Measurements from ENCODE around the gene PRICKLE2.

PRICKLE2 gene

GRCh38 chr3:64125561-64125960 is 99.7 kb downstream of the PRICKLE2 start:
- no peak for DNase-seq

GRCh38 chr3:64123931-64124330 is 101.3 kb downstream of the PRICKLE2 start:
- no peak for DNase-seq

GRCh38 chr3:64122476-64122875 is 102.8 kb downstream of the PRICKLE2 start:
- DNase-seq, result no peak

- DNase-seq, result no peak
Measured at GRCh38 chr3:64121750-64122311, 103.4 kb downstream of the PRICKLE2 start.

- no peak for DNase-seq
Measured at GRCh38 chr3:64120876-64121275, 104.4 kb downstream of the PRICKLE2 start.

GRCh38 chr3:64117483-64117882 is 107.8 kb downstream of the PRICKLE2 start:
- no peak for DNase-seq

GRCh38 chr3:64114651-64115050 is 110.6 kb downstream of the PRICKLE2 start:
- no peak for DNase-seq

GRCh38 chr3:64111872-64112271 is 113.4 kb downstream of the PRICKLE2 start:
- DNase-seq, result no peak

GRCh38 chr3:64111083-64111482 is 114.2 kb downstream of the PRICKLE2 start:
- DNase-seq, result no peak

- no peak for DNase-seq
Measured at GRCh38 chr3:64110071-64110470, 115.2 kb downstream of the PRICKLE2 start.

GRCh38 chr3:64109438-64109837 is 115.8 kb downstream of the PRICKLE2 start:
- no peak for DNase-seq

- no peak for DNase-seq
Measured at GRCh38 chr3:64108784-64109317, 116.4 kb downstream of the PRICKLE2 start.

GRCh38 chr3:64108231-64108630 is 117.0 kb downstream of the PRICKLE2 start:
- no peak for DNase-seq

- DNase-seq, result no peak
Measured at GRCh38 chr3:64107190-64107589, 118.1 kb downstream of the PRICKLE2 start.

GRCh38 chr3:64105816-64106215 is 119.5 kb downstream of the PRICKLE2 start:
- no peak for DNase-seq

- no peak for DNase-seq
Measured at GRCh38 chr3:64104691-64105111, 120.6 kb downstream of the PRICKLE2 start.

- DNase-seq, result no peak
Measured at GRCh38 chr3:64104006-64104405, 121.3 kb downstream of the PRICKLE2 start.

GRCh38 chr3:64103131-64103530 is 122.1 kb downstream of the PRICKLE2 start:
- DNase-seq, result no peak

- DNase-seq, result no peak
Measured at GRCh38 chr3:64102147-64102546, 123.1 kb downstream of the PRICKLE2 start.

GRCh38 chr3:64099316-64099715 is 126.0 kb downstream of the PRICKLE2 start:
- no peak for DNase-seq

- DNase-seq, result no peak
Measured at GRCh38 chr3:64098670-64099069, 126.6 kb downstream of the PRICKLE2 start.

- no peak for DNase-seq
Measured at GRCh38 chr3:64097920-64098319, 127.3 kb downstream of the PRICKLE2 start.

GRCh38 chr3:64095802-64096201 is 129.5 kb downstream of the PRICKLE2 start:
- no peak for DNase-seq

- DNase-seq, result no peak
Measured at GRCh38 chr3:64094713-64095079, 130.6 kb downstream of the PRICKLE2 start.
